ENCODE data around the gene RHOD.

DNA sequence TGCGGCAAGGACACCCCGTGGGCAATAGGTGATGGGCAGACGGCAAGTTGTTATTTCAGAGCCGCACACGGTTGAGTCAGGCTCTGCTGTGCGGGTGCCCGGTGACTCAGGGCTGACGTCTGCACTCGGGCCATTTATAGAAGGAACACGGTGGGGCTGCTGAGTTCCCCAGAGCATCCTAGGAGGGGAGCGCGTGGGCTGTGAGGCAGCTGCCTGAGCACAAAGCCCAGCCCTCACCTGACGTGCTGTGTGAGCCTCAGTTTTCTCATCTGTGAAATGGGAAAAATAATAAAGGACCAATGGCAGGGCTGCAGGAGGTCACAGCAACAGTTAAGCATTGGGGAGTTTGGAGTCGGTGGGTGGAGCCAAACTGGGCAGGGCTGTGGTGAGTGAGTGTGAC is 11.3 kb upstream of the RHOD start:
- TF ChIP-seq, protein P1, sequence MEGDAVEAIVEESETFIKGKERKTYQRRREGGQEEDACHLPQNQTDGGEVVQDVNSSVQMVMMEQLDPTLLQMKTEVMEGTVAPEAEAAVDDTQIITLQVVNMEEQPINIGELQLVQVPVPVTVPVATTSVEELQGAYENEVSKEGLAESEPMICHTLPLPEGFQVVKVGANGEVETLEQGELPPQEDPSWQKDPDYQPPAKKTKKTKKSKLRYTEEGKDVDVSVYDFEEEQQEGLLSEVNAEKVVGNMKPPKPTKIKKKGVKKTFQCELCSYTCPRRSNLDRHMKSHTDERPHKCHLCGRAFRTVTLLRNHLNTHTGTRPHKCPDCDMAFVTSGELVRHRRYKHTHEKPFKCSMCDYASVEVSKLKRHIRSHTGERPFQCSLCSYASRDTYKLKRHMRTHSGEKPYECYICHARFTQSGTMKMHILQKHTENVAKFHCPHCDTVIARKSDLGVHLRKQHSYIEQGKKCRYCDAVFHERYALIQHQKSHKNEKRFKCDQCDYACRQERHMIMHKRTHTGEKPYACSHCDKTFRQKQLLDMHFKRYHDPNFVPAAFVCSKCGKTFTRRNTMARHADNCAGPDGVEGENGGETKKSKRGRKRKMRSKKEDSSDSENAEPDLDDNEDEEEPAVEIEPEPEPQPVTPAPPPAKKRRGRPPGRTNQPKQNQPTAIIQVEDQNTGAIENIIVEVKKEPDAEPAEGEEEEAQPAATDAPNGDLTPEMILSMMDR (IDR thresholded peaks at IDR 0.05), result no peak
- no peak for TF ChIP-seq POLR2A (IDR thresholded peaks at IDR 0.05)
